Duodenal mucosa (tissue), 2 donors: ENCODE data around the gene TP53INP2.

Experiments used
- H3K27ac ChIP-seq: one replicate; pipeline ENCODE4 v1.7.0; 2013; ENCODE audit warnings: low read depth, low read length
- H3K27me3 ChIP-seq, 2 donors: one replicate each; pipeline ENCODE4 v1.7.0; 2013; ENCODE audit warnings: low read length in 2 of 2, control low read depth in 1 of 2; ENCODE audit not compliant: insufficient read depth in 2 of 2, control insufficient read depth in 1 of 2
- H3K36me3 ChIP-seq, 2 donors: one replicate each; pipeline ENCODE4 v1.7.0; 2013; ENCODE audit warnings: low read length in 2 of 2, control low read depth in 1 of 2; ENCODE audit not compliant: insufficient read depth in 2 of 2, control insufficient read depth in 1 of 2
- H3K4me1 ChIP-seq, 2 donors: one replicate each; pipeline ENCODE4 v1.7.0; 2013; ENCODE audit warnings: low read length in 2 of 2, control low read depth in 1 of 2; ENCODE audit not compliant: insufficient read depth in 2 of 2, control insufficient read depth in 1 of 2
- H3K4me3 ChIP-seq, 2 donors: one replicate each; pipeline ENCODE4 v1.7.0; 2013; ENCODE audit warnings: low read length in 2 of 2, low read depth in 1 of 2
- H3K9ac ChIP-seq, 2 donors: one replicate each; pipeline ENCODE4 v1.7.0; 2013; ENCODE audit warnings: low read length in 2 of 2, low read depth in 1 of 2
- H3K9me3 ChIP-seq, 2 donors: one replicate each; pipeline ENCODE4 v1.7.0; 2013; ENCODE audit warnings: low read length in 2 of 2, control low read depth in 1 of 2; ENCODE audit not compliant: control insufficient read depth in 1 of 2

Gene TP53INP2

GRCh38 chr20:34676642-34677373 lies 27.3 kb upstream of the TP53INP2 start, which contains the start of gene PIGU:
Gene PIGU (minus strand): TSS chr20:34677092. CDS start chr20:34677085, 7 bp downstream.
- no peaks in the 10 kb centered on the region for H3K9me3 ChIP-seq
- H3K27me3 ChIP-seq, result no peaks in the 10 kb centered on the region
- peak within 1 kb of the TSS; percentile 50 to 57 for H3K9ac ChIP-seq
- peak within 1 kb of the TSS; percentile 65 for H3K27ac ChIP-seq
- H3K36me3 ChIP-seq, result no peaks in the 10 kb centered on the region
- peak within 1 kb of the TSS; percentile 81 to 90 for H3K4me3 ChIP-seq
- H3K4me1 ChIP-seq, result peaks cover 0 to 10% of the 10 kb centered on the region in 2 donors

- H3K9me3 ChIP-seq, result no peaks in the 10 kb centered on the region
- H3K9ac ChIP-seq, result no peak overlapping the region
- H3K27ac ChIP-seq, result no peak overlapping the region
- no peak overlapping the region for H3K4me3 ChIP-seq
- no peaks in the 10 kb centered on the region for H3K27me3 ChIP-seq
- H3K4me1 ChIP-seq, result peaks cover 0 to 7% of the 10 kb centered on the region in 2 donors
- no peaks in the 10 kb centered on the region for H3K36me3 ChIP-seq
These were observed 23.5 kb upstream of the TP53INP2 start for GRCh38 chr20:34680586-34681175.

GRCh38 chr20:34683667-34684066 lies 20.5 kb upstream of the TP53INP2 start:
- Histone ChIP-seq H3K4me1 (no peaks in the 10 kb centered on the region), H3K27ac (no peak overlapping the region), H3K9ac (no peak overlapping the region), H3K36me3 (no peaks in the 10 kb centered on the region), H3K9me3 (no peaks in the 10 kb centered on the region), H3K4me3 (no peak overlapping the region), H3K27me3 (no peaks in the 10 kb centered on the region)

GRCh38 chr20:34689486-34689885 lies 14.7 kb upstream of the TP53INP2 start:
- no peak overlapping the region for H3K4me3 ChIP-seq
- no peaks in the 10 kb centered on the region for H3K27me3 ChIP-seq
- no peaks in the 10 kb centered on the region for H3K9me3 ChIP-seq
- H3K27ac ChIP-seq, result no peak overlapping the region
- peaks cover 0 to 3% of the 10 kb centered on the region in 2 donors for H3K4me1 ChIP-seq
- H3K36me3 ChIP-seq, result no peaks in the 10 kb centered on the region
- H3K9ac ChIP-seq, result no peak overlapping the region

- H3K27me3 ChIP-seq, result no peaks in the 10 kb centered on the region
These were observed 12.3 kb upstream of the TP53INP2 start for GRCh38 chr20:34691838-34692237.

GRCh38 chr20:34693414-34693813 lies 10.7 kb upstream of the TP53INP2 start:
- H3K4me1 ChIP-seq, result peaks cover 0 to 3% of the 10 kb centered on the region in 2 donors
- no peak overlapping the region for H3K9ac ChIP-seq
- H3K9me3 ChIP-seq, result no peaks in the 10 kb centered on the region
- H3K27me3 ChIP-seq, result no peaks in the 10 kb centered on the region
- H3K27ac ChIP-seq, result no peak overlapping the region
- no peaks in the 10 kb centered on the region for H3K36me3 ChIP-seq
- H3K4me3 ChIP-seq, result no peak overlapping the region

More at GRCh38 chr20:34691838-34692237, 12.3 kb upstream of the TP53INP2 start:
- no peaks in the 10 kb centered on the region for H3K9me3 ChIP-seq
- H3K4me3 ChIP-seq, result no peak overlapping the region
- no peak overlapping the region for H3K27ac ChIP-seq
- no peak overlapping the region for H3K9ac ChIP-seq
- H3K4me1 ChIP-seq, result peaks cover 0 to 3% of the 10 kb centered on the region in 2 donors
- H3K36me3 ChIP-seq, result no peaks in the 10 kb centered on the region

GRCh38 chr20:34701405-34702085 lies 2.6 kb upstream of the TP53INP2 start:
- no peaks in the 10 kb centered on the region for H3K36me3 ChIP-seq
- H3K4me1 ChIP-seq, result peaks cover 23 to 25% of the 10 kb centered on the region in 2 donors
- no peaks in the 10 kb centered on the region for H3K9me3 ChIP-seq
- no peak overlapping the region for H3K4me3 ChIP-seq
- no peak overlapping the region for H3K9ac ChIP-seq
- H3K27ac ChIP-seq, result no peak overlapping the region
- H3K27me3 ChIP-seq, result no peaks in the 10 kb centered on the region

- H3K4me1 ChIP-seq, result peaks cover 34 to 35% of the 10 kb centered on the region in 2 donors
- no peak overlapping the region for H3K27ac ChIP-seq
- H3K36me3 ChIP-seq, result no peaks in the 10 kb centered on the region
- peak overlapping the region; percentile 79 to 96 for H3K9ac ChIP-seq
- no peak overlapping the region for H3K4me3 ChIP-seq
- no peaks in the 10 kb centered on the region for H3K9me3 ChIP-seq
- H3K27me3 ChIP-seq, result no peaks in the 10 kb centered on the region
These were observed 1.1 kb upstream of the TP53INP2 start for GRCh38 chr20:34703061-34703423.

GRCh38 chr20:34703424-34704176 lies 544 bp upstream of the TP53INP2 start:
- peak overlapping the region; percentile 79 to 96 for H3K9ac ChIP-seq
- peaks cover 34 to 39% of the 10 kb centered on the region in 2 donors for H3K4me1 ChIP-seq
- no peaks in the 10 kb centered on the region for H3K36me3 ChIP-seq
- no peaks in the 10 kb centered on the region for H3K27me3 ChIP-seq
- H3K4me3 ChIP-seq, result peak overlapping the region; percentile 86 to 93
- no peaks in the 10 kb centered on the region for H3K9me3 ChIP-seq
- peak overlapping the region; percentile 80 for H3K27ac ChIP-seq
